GM12892 (cell line): ENCODE results near the gene WFDC10A. TPM values are rescaled to one million over a fixed set of nuclear protein-coding genes. Genes with fewer than 3 reads are reported as not detected.
"Not testable (repeated sequence)": the region's sequence is repeated elsewhere in the genome, so short reads cannot be mapped to it uniquely, and the experiment has no call there.

Experiments used
- DNase-seq: peaks from one replicate; pipeline ENCODE4 v3.0.0; 2011; ENCODE audit not compliant: insufficient read length
- FAIRE-seq: peaks from 2 replicates; lab custom pipeline; 2011; peaks lifted over from hg19 to GRCh38; lab: Jason Lieb, UNC
- POLR2A ChIP-seq: IDR thresholded peaks from 2 replicates; pipeline ENCODE4 v1.6.1; 2011; ENCODE audit warnings: low read depth, low read length, control low read depth
- POLR2AphosphoS5 ChIP-seq: IDR thresholded peaks from 2 replicates; pipeline ENCODE4 v1.6.1; 2011; ENCODE audit warnings: low read depth, low read length, control low read depth
- TAF1 ChIP-seq: IDR thresholded peaks from 2 replicates; pipeline ENCODE4 v1.6.1; 2011; ENCODE audit warnings: low read depth, mild to moderate bottlenecking, control low read depth, low read length, borderline replicate concordance
- polyA plus RNA-seq: library from polyadenylated mRNA; unstranded; fragments of >200 nt; gene quantifications from one replicate; pipeline ENCODE4 v1.2.1, GENCODE V29; 2012; ENCODE audit warnings: missing spikeins, inconsistent platforms; ENCODE audit not compliant: missing spikeins

WFDC10A gene
- not detected for polyA plus RNA-seq

- DNase-seq = no peak
- peak; percentile 65 for FAIRE-seq
- no peak for TF ChIP-seq POLR2A
- TF ChIP-seq TAF1 = no peak
- no peak for TF ChIP-seq POLR2AphosphoS5
Observed at GRCh38 chr20:45629496-45630100, at the start of gene WFDC10A. WFDC10A (plus strand) TSS chr20:45629739; CDS start chr20:45629814, 75 bp downstream.

DNA sequence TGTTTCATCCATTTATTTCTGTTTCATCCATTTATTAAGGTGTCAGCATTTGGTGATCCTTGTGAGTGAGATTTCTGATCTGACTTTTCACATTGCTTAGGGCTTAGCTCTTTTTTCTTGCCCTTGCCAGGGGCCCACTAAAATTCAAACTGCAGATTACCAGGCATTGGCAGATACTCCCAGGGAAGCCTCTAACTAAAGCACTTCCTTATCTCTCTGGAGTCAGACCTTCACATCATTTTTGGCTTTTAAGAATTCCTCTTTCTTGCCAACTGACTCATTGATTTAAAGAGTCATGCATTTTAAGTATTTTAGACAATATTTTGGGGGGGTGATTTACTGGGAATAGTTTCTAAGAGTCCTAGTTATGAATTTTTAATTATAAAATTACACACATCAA, 47.8 kb upstream of the WFDC10A start:
- DNase-seq (no peak), FAIRE-seq (no peak)
- TF ChIP-seq POLR2A = no peak
- TF ChIP-seq POLR2AphosphoS5 = no peak
- no peak for TF ChIP-seq TAF1

GRCh38 chr20:45583502-45583901, 46.0 kb upstream of the WFDC10A start:
- FAIRE-seq (no peak), DNase-seq (no peak)
- TF ChIP-seq POLR2AphosphoS5 (no peak), TAF1 (no peak), POLR2A (no peak)

GRCh38 chr20:45584294-45584693, 45.2 kb upstream of the WFDC10A start:
- FAIRE-seq, DNase-seq: not testable (repeated sequence)

DNA sequence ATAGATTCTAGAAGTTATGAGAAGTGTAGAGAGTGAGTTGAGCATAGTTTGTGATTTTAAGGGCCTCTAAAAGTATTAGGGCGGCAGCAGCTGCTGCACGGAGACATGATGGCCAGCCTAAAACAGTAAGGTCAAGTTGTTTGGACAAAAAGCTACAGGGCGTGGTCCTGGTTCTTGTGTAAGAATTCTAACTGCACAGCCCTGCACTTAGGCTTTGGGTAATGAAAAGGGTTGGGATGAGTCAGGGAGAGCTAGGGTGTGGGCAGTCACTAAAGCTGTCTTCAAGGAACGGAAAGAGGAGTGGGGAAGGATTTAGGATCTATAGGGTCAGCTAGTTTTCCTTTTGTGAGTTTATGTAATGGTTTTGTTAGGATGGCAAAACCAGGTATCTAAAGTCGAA, 43.6 kb upstream of the WFDC10A start:
- not testable (repeated sequence) for FAIRE-seq, DNase-seq

DNA sequence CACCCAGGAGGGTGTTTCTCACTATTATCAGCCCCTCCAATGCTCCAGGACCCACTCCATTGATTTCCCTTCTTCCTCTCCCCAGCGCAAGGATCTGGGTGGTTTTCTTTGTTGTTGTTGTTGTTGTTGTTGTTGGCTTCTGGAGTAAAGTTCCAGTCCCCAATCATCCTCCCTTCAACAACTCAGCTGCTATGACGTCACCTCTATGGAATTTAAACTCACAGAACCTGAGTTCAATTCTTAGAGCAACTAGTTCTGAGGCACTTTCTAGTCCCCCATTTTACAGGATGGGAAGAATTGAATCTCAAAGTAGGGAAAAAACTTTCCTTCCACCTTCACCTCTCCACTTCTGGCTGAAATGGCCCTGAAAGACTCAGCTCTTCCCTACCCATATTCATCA, 40.7 kb upstream of the WFDC10A start:
- FAIRE-seq (no peak), DNase-seq (no peak)
- no peak for TF ChIP-seq TAF1
- TF ChIP-seq POLR2AphosphoS5 = no peak
- TF ChIP-seq POLR2A = no peak

GRCh38 chr20:45589725-45590124, 39.8 kb upstream of the WFDC10A start:
- no peak for FAIRE-seq

DNA sequence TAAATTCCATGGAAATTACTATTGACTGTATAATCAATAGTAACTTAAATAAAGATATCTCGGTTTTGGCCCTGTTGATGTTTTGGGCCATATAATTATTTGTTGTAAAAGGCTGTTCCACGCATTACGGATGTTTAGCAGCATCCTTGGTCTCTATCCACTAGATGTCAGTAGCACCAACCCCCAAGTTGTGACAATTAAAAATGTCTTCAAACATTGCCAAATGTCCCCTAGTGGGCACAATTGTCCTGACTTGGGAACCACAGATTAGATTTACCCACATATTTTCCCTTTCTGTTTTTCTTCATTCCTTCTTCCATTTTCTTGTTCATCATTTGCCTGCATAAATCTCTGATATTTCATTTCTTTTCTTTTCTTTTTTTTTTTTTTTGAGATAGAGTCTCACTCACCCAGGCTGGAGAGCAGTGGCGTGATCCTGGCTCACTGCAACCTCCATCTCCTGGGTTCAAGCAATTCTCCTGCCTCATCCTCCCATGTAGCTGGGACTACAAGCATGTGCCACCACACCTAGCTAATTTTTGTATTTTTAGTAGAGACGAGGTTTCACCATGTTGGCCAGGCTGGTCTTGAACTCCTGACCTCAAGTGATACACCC, 36.9 kb upstream of the WFDC10A start:
- FAIRE-seq (peak; percentile 58), DNase-seq (no peak)
- TF ChIP-seq POLR2A (no peak), TAF1 (no peak), POLR2AphosphoS5 (no peak)

More at GRCh38 chr20:45589725-45590124, 39.8 kb upstream of the WFDC10A start:
- TF ChIP-seq TAF1 = no peak
- TF ChIP-seq POLR2A = no peak
- no peak for TF ChIP-seq POLR2AphosphoS5
- DNase-seq = no peak

- no peak for TF ChIP-seq TAF1
- TF ChIP-seq POLR2AphosphoS5 = no peak
- no peak for TF ChIP-seq POLR2A
- no peak for DNase-seq
- FAIRE-seq = no peak
Observed at GRCh38 chr20:45593498-45593897, 36.0 kb upstream of the WFDC10A start.

DNA sequence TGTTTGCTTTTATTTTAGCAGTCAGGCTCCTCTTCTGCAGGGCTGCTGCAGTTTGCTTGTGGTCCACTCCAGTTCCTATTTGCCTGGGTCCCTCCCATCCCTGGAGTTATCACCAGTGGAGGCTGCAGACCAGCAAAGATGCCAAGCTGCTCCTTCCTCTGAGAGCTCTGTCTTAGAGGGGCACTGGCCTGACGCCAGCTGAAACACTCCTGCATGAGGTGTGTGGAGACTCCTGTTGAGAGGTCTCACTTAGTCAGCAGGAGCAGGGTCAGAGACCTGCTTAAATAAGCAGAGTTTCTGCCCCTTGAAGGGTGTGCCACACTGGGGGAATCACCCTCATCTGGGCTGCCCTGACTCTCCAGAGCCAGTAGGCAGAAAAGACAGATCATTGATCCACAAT, 34.3 kb upstream of the WFDC10A start:
- FAIRE-seq (no peak), DNase-seq (no peak)
- TF ChIP-seq POLR2AphosphoS5 = no peak
- no peak for TF ChIP-seq POLR2A
- no peak for TF ChIP-seq TAF1

DNA sequence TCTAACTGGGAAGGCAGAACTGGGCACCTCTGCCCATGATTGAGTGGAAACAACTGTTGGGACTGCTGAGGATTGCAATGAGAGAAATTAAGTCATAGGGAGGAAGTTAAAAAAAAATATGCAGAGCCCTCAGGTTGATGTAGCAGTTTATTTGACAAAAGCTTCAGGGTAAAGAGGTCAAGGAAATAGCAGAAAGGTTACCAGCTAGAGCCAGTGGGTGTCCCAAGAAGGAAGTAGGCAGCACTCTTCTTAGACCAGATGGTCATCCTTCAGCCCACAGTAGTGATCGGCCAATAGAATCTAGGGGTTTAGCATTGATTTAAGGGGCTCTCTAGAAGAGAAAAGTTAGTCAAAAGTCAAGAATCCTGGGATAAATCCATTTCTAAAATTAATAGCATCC, 21.7 kb upstream of the WFDC10A start:
- DNase-seq (no peak), FAIRE-seq (no peak)
- TF ChIP-seq TAF1 (no peak), POLR2AphosphoS5 (no peak), POLR2A (no peak)

- TF ChIP-seq POLR2A (no peak), TAF1 (no peak), POLR2AphosphoS5 (no peak)
- FAIRE-seq (no peak), DNase-seq (no peak)
Observed at GRCh38 chr20:45611054-45611453, 18.5 kb upstream of the WFDC10A start.
